HG02571 (cell line): ENCODE measurements around the gene C5orf63.
"Not testable (repeated sequence)": the region's sequence is repeated elsewhere in the genome, so short reads cannot be mapped to it uniquely, and the experiment has no call there.

Source experiments
- ATAC-seq: cut with Tn5 transposase; IDR thresholded peaks from one replicate; pipeline ENCODE4 v1.9.1; 2021; ENCODE audit warnings: mild to moderate bottlenecking, moderate library complexity; ENCODE audit not compliant: unreplicated experiment

C5orf63 gene

GRCh38 chr5:127076315-127077129 lies 3.2 kb upstream of the C5orf63 start:
- ATAC-seq = no peak

GRCh38 chr5:127074466-127074865 lies 1.2 kb upstream of the C5orf63 start:
- no peak for ATAC-seq

- ATAC-seq = no peak
Observed at GRCh38 chr5:127070243-127070642, 3.1 kb downstream of the C5orf63 start.

GRCh38 chr5:127068493-127069214 lies 4.6 kb downstream of the C5orf63 start:
- no peak for ATAC-seq

- no peak for ATAC-seq
Observed at GRCh38 chr5:127066721-127067120, 6.6 kb downstream of the C5orf63 start.

- no peak for ATAC-seq
Observed at GRCh38 chr5:127064253-127064840, 9.0 kb downstream of the C5orf63 start.

- ATAC-seq = no peak
Observed at GRCh38 chr5:127063257-127063913, 9.9 kb downstream of the C5orf63 start.

GRCh38 chr5:127061956-127062355 lies 11.3 kb downstream of the C5orf63 start:
- no peak for ATAC-seq

- no peak for ATAC-seq
Observed at GRCh38 chr5:127061537-127061936, 11.8 kb downstream of the C5orf63 start.

GRCh38 chr5:127060470-127060985 lies 12.8 kb downstream of the C5orf63 start:
- no peak for ATAC-seq

- no peak for ATAC-seq
Observed at GRCh38 chr5:127056896-127057295, 16.4 kb downstream of the C5orf63 start.

GRCh38 chr5:127055880-127056653 lies 17.2 kb downstream of the C5orf63 start:
- ATAC-seq = no peak

- ATAC-seq = not testable (repeated sequence)
Observed at GRCh38 chr5:127053551-127053950, 19.8 kb downstream of the C5orf63 start.

- no peak for ATAC-seq
Observed at GRCh38 chr5:127053049-127053448, 20.3 kb downstream of the C5orf63 start.

- ATAC-seq = no peak
Observed at GRCh38 chr5:127051591-127051990, 21.7 kb downstream of the C5orf63 start.

- no peak for ATAC-seq
Observed at GRCh38 chr5:127046343-127047072, 26.8 kb downstream of the C5orf63 start.

- no peak for ATAC-seq
Observed at GRCh38 chr5:127042593-127042992, 30.7 kb downstream of the C5orf63 start.

GRCh38 chr5:127041571-127041970 lies 31.7 kb downstream of the C5orf63 start:
- no peak for ATAC-seq

- ATAC-seq = no peak
Observed at GRCh38 chr5:127040796-127041520, 32.3 kb downstream of the C5orf63 start.
